Measurements from ENCODE around the gene AEBP1. TPM values are rescaled to one million over a fixed set of nuclear protein-coding genes. Genes with fewer than 3 reads are reported as not detected.

AEBP1 gene
- total RNA-seq, 1 donor from 2014 or later, result 9.4 TPM

DNA sequence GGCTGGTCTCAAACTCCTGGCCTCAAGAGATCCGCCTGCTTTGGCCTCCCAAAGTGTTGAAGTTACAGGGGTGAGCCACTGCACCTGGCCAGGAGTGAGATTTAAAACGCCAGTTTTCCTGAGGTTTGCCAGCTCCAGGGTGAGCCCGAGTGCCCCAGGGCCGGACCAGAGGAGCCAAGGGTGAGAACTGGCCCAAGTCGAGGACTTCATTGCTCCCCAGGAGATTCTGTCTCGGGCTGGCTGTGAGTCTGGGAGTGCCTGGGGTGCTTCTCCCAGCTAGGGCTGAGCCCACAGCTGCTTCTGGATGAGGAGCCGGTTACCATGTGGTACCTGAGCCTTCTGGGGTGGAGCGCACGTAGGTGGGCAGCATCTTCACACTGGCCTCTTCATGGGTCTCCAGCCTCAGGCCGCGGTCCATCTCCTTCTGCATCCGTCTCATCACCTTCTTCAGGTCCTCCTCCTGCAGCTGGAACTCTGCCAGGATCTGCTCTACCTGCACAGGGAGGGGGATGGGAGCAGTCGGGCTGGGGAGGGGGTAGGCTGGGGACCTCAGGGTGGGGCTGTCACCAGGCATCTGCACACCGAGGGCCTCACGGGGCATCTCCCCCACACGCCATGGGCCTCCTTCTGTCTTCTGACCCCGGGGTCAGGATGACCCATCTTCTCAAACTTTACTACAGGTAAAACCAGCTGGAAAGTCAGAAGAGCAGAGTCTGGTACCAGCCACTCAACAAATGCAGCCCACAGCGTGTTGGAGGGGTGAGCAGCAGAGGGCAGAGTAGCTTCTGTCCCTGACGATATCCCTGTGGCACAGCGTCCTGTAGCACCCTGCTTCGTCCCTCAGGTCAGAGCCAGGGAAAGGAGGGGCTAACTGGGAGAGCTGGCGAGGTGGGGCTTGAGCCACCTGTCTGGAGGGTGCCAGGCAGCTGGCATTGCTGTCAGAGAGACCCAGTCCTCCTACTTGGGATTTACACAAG is 49.1 kb downstream of the AEBP1 start:
- ATAC-seq (no peak), DNase-seq (ENCODE audit: low spot score) (peak; percentile 45)

DNA sequence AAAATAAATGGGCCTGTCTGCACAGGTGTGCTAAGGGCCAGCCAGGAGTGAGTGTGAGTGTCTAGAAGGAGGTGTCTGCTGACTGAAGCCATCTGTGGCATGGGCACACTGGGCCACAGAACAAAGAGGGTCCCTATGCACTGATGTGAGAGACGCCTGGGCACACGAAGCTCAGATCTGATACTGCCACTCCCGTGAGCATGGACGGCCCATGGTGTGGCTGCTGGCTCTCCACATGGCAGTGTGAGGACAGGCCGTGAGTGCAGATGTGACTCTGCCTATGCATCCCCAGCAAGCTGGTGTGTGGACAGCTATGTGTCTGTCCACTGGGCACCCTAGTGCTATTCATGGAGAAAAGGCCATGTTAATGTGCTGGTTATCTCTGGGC is 49.8 kb downstream of the AEBP1 start:
- ATAC-seq (no peak), DNase-seq (ENCODE audit: low spot score) (no peak)

GRCh38 chr7:44154703-44155102 is 50.6 kb downstream of the AEBP1 start:
- no peak for ATAC-seq
- DNase-seq (ENCODE audit: low spot score), result peak; percentile 24

DNA sequence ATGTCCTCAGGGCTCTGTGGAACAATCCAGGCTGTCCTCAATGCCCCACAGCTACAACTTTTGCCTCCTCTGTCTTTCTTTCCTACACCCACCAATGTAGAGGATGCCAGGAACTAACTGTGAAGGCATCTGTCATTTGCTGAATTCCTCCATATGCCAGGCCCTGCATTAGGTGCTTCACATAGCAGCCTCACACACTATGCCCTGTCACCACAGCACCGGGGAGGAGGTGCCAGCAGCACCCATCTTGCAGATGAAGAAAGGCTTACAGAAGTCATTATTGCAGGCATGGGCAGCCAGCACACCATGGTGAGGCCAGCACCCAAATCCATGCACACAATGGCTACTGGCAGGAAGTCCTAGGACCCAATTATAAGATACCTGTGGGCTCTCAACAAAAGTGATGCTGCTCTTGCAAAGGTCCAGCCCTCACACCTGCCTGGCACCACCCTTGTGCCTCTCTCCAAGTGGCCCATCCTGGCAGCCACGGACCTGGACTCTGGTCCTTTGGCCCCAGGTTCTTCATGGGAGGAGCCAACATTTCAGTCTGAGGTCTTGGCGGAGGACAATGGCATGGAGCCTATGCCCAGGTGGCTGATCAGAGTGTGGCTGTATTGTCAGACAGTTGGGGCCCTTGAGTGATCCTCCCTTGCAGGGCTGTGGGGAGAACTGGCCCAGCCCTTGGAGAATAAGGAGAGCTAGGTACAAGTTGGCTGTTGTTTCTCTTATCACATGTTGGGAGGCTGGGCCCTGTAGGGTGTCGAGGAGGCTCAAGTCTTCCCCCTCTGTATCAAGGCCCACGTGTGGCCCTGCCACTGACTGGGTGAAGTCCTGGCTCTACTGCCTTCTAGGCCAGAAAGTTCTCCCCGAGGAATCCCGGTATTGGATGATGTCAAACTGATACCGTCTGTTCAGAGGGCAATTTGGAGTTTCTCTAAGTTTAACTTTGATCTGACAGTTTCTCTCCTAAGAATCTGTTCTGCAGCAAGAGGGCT is 51.3 kb downstream of the AEBP1 start:
- ATAC-seq (peak; percentile 61), DNase-seq (ENCODE audit: low spot score) (peak; percentile 95)

DNA sequence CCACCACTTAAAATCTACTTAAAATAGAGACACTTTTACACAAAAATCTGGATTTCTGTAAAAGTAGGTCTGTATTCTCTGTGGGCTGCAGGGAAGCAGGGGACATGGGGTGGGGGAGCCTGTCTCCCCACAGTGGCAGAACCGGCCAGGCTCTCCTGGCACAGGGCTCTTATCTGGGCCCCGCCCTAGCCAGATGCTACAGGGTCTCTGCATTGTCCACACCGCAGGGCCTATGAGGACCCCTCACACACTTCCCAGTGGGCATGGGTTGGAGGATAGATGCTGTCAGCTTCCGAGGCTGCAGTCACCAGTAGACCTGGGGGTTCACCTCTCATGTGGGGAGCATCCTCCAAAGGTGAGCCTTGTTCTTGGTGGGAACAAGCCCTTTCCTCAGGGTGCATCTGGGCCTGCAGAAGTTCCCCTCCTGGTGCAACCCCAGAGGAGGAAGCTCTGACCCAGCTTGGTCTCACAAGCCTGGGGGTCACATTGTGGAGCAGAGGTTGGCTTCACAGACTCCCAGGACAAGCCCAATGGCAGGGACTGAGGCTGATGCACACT is 52.4 kb downstream of the AEBP1 start:
- peak; percentile 37 for DNase-seq (ENCODE audit: low spot score)
- no peak for ATAC-seq

GRCh38 chr7:44157116-44158080 is 53.3 kb downstream of the AEBP1 start:
- ATAC-seq, result peak; percentile 28

GRCh38 chr7:44158096-44158872 is 54.1 kb downstream of the AEBP1 start:
- peak; percentile 66 for DNase-seq (ENCODE audit: low spot score)

More at GRCh38 chr7:44157116-44158080, 53.3 kb downstream of the AEBP1 start:
- DNase-seq (ENCODE audit: low spot score), result no peak

GRCh38 chr7:44158873-44159631 is 54.9 kb downstream of the AEBP1 start:
- DNase-seq (ENCODE audit: low spot score) (peak; percentile 88), ATAC-seq (peak; percentile 60)

More at GRCh38 chr7:44158096-44158872, 54.1 kb downstream of the AEBP1 start:
- ATAC-seq, result peak; percentile 35

DNA sequence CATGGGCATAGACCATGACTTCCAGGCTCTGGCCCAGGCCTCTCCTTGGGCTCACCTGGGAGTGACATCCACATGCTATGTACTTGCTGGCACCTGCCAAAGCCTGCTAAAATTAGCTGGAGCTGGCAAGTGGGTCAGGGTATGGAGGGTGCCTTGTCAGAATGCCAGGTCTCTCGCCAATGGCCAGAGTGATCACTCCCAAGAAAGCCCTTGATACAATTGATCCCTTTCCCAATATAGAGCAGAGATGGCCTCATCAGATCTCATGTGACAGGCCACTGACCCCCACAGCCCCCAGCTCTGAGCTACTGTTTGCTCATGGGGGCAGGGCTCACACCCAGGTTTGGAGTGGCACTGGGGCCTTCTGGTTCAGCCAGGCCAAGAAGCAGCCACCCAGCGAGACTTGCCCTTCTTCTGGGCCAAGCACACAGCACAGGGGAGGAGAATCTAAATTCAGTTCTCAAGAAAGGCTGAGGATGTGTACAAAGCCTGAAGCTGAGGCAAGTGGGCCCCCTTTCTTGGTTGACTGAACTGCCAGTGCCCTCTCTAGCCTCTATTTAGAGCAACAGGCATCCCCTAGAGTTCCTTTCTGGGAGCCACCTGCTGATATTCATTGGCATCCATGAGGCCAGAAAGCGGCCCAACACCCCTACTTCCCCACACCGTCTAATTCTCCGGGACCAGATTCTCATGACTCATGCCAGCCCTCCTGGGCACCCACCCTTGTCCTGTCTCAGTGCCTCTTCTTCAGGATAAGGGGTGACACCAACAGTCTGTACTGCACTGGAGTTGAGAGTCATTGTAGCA is 55.9 kb downstream of the AEBP1 start:
- peak; percentile 95 for DNase-seq (ENCODE audit: low spot score)
- ATAC-seq, result peak; percentile 58

DNA sequence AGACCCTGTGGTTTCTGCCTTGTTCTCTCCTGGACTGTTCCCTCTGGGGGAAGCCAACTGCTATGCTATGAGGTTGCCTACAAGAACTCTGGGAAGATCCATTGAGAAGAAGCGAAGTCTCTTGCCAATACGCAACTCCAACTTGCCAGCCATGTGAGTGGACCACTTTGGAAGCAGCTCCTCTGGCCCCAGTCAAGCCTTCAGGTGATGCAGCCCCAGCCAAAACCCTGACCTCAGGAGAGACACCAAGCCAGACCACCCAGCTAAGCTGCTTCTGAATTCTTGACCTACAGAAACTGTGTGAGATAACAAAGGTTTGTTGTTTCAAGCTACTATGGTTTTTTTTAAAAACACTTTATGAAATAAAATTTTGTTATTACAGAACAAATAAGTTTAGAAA is 57.2 kb downstream of the AEBP1 start:
- ATAC-seq (no peak), DNase-seq (ENCODE audit: low spot score) (no peak)

- ATAC-seq, result peak; percentile 58
- peak; percentile 97 for DNase-seq (ENCODE audit: low spot score)
These were observed 58.0 kb downstream of the AEBP1 start for GRCh38 chr7:44162179-44162578.

GRCh38 chr7:44162785-44163395 is 58.7 kb downstream of the AEBP1 start:
- DNase-seq (ENCODE audit: low spot score) (peak; percentile 78), ATAC-seq (peak; percentile 50)

GRCh38 chr7:44163591-44163990 is 59.4 kb downstream of the AEBP1 start:
- DNase-seq (ENCODE audit: low spot score) (no peak), ATAC-seq (no peak)

Data from left lobe of liver (tissue), 2 donors.